ENCODE data around the gene ADCY10.

Gene ADCY10

GRCh38 chr1:167913895-167914496, at the start of gene ADCY10:
Gene ADCY10, minus strand, starts transcription at chr1:167914134. Its CDS starts 8,994 bp downstream, at chr1:167905140.
- no peak for DNase-seq (ENCODE audit: low read depth, low spot score)
- Histone ChIP-seq H3K36me3 (ENCODE audit: insufficient read depth, low read length) (no peaks in the 10 kb centered on the region; the same call in 1 of the 2 replicates), H3K9ac (ENCODE audit: insufficient read length) (no peak within 1 kb of the TSS), H3K27ac (no peak within 1 kb of the TSS), H3K9me3 (ENCODE audit: low read depth, low read length) (no peaks in the 10 kb centered on the region; the same call in 1 of the 2 replicates), H3K4me3 (no peak within 1 kb of the TSS)
- TF ChIP-seq FOXP2 (optimal IDR thresholded peaks at IDR 0.05; ENCODE audit: control extremely low read depth, extremely low read length, insufficient read depth) = no peak
- no peak for TF ChIP-seq POLR2AphosphoS5 (IDR thresholded peaks at IDR 0.05; ENCODE audit: borderline replicate concordance, low read depth, low read length)
- no peak for TF ChIP-seq EZH2 (IDR thresholded peaks at IDR 0.05)

- peaks cover 43% of the 10 kb centered on the region for H3K36me3 ChIP-seq (ENCODE audit: insufficient read depth, low read length)
- TF ChIP-seq POLR2AphosphoS5 (IDR thresholded peaks at IDR 0.05; ENCODE audit: borderline replicate concordance, low read depth, low read length) = no peak
- no peak for TF ChIP-seq FOXP2 (optimal IDR thresholded peaks at IDR 0.05; ENCODE audit: control extremely low read depth, extremely low read length, insufficient read depth)
- no peak for TF ChIP-seq EZH2 (IDR thresholded peaks at IDR 0.05)
- no peaks in the 10 kb centered on the region; the same call in 1 of the 2 replicates for H3K9me3 ChIP-seq (ENCODE audit: low read depth, low read length)
- DNase-seq (ENCODE audit: low read depth, low spot score) = no peak
- no peak overlapping the region for H3K4me3 ChIP-seq
- H3K9ac ChIP-seq (ENCODE audit: insufficient read length) = no peak overlapping the region
- H3K27ac ChIP-seq = no peak overlapping the region
Observed at GRCh38 chr1:167957710-167958109, 43.8 kb upstream of the ADCY10 start.

GRCh38 chr1:167955915-167956314, 42.0 kb upstream of the ADCY10 start:
- TF ChIP-seq EZH2 (IDR thresholded peaks at IDR 0.05) (no peak), FOXP2 (optimal IDR thresholded peaks at IDR 0.05; ENCODE audit: control extremely low read depth, extremely low read length, insufficient read depth) (no peak), POLR2AphosphoS5 (IDR thresholded peaks at IDR 0.05; ENCODE audit: borderline replicate concordance, low read depth, low read length) (no peak)
- no peaks in the 10 kb centered on the region; the same call in 1 of the 2 replicates for H3K9me3 ChIP-seq (ENCODE audit: low read depth, low read length)
- no peak for DNase-seq (ENCODE audit: low read depth, low spot score)
- H3K27ac ChIP-seq = no peak overlapping the region
- H3K4me3 ChIP-seq = no peak overlapping the region
- peaks cover 40% of the 10 kb centered on the region for H3K36me3 ChIP-seq (ENCODE audit: insufficient read depth, low read length)
- H3K9ac ChIP-seq (ENCODE audit: insufficient read length) = no peak overlapping the region

- no peak overlapping the region for H3K4me3 ChIP-seq
- no peak for DNase-seq (ENCODE audit: low read depth, low spot score)
- H3K36me3 ChIP-seq (ENCODE audit: insufficient read depth, low read length) = peaks cover 23% of the 10 kb centered on the region
- TF ChIP-seq FOXP2 (optimal IDR thresholded peaks at IDR 0.05; ENCODE audit: control extremely low read depth, extremely low read length, insufficient read depth) = no peak
- no peak for TF ChIP-seq EZH2 (IDR thresholded peaks at IDR 0.05)
- TF ChIP-seq POLR2AphosphoS5 (IDR thresholded peaks at IDR 0.05; ENCODE audit: borderline replicate concordance, low read depth, low read length) = no peak
- H3K27ac ChIP-seq = no peak overlapping the region
- H3K9me3 ChIP-seq (ENCODE audit: low read depth, low read length) = no peaks in the 10 kb centered on the region
- H3K9ac ChIP-seq (ENCODE audit: insufficient read length) = no peak overlapping the region
Observed at GRCh38 chr1:167950569-167950968, 36.6 kb upstream of the ADCY10 start.

GRCh38 chr1:167949785-167950184, 35.9 kb upstream of the ADCY10 start:
- no peak for TF ChIP-seq FOXP2 (optimal IDR thresholded peaks at IDR 0.05; ENCODE audit: control extremely low read depth, extremely low read length, insufficient read depth)
- no peak for TF ChIP-seq EZH2 (IDR thresholded peaks at IDR 0.05)
- TF ChIP-seq POLR2AphosphoS5 (IDR thresholded peaks at IDR 0.05; ENCODE audit: borderline replicate concordance, low read depth, low read length) = no peak
- H3K4me3 ChIP-seq = no peak overlapping the region
- H3K36me3 ChIP-seq (ENCODE audit: insufficient read depth, low read length) = peaks cover 15% of the 10 kb centered on the region

GRCh38 chr1:167947733-167948132, 33.8 kb upstream of the ADCY10 start:
- DNase-seq (ENCODE audit: low read depth, low spot score) = no peak
- H3K4me3 ChIP-seq = no peak overlapping the region
- H3K27ac ChIP-seq = no peak overlapping the region
- TF ChIP-seq FOXP2 (optimal IDR thresholded peaks at IDR 0.05; ENCODE audit: control extremely low read depth, extremely low read length, insufficient read depth) = no peak
- TF ChIP-seq EZH2 (IDR thresholded peaks at IDR 0.05) = no peak
- TF ChIP-seq POLR2AphosphoS5 (IDR thresholded peaks at IDR 0.05; ENCODE audit: borderline replicate concordance, low read depth, low read length) = no peak
- H3K36me3 ChIP-seq (ENCODE audit: insufficient read depth, low read length) = peaks cover 5% of the 10 kb centered on the region
- H3K9me3 ChIP-seq (ENCODE audit: low read depth, low read length) = no peaks in the 10 kb centered on the region
- no peak overlapping the region for H3K9ac ChIP-seq (ENCODE audit: insufficient read length)

More at GRCh38 chr1:167949785-167950184, 35.9 kb upstream of the ADCY10 start:
- no peak overlapping the region for H3K27ac ChIP-seq
- H3K9ac ChIP-seq (ENCODE audit: insufficient read length) = no peak overlapping the region
- no peaks in the 10 kb centered on the region for H3K9me3 ChIP-seq (ENCODE audit: low read depth, low read length)
- DNase-seq (ENCODE audit: low read depth, low spot score) = no peak

- Histone ChIP-seq H3K27ac (no peak overlapping the region), H3K9ac (ENCODE audit: insufficient read length) (no peak overlapping the region), H3K36me3 (ENCODE audit: insufficient read depth, low read length) (peaks cover 7% of the 10 kb centered on the region; the same call in 1 of the 2 replicates), H3K9me3 (ENCODE audit: low read depth, low read length) (no peaks in the 10 kb centered on the region), H3K4me3 (no peak overlapping the region)
- TF ChIP-seq FOXP2 (optimal IDR thresholded peaks at IDR 0.05; ENCODE audit: control extremely low read depth, extremely low read length, insufficient read depth) (no peak), EZH2 (IDR thresholded peaks at IDR 0.05) (no peak), POLR2AphosphoS5 (IDR thresholded peaks at IDR 0.05; ENCODE audit: borderline replicate concordance, low read depth, low read length) (no peak)
- DNase-seq (ENCODE audit: low read depth, low spot score) = no peak
Observed at GRCh38 chr1:167943541-167943940, 29.6 kb upstream of the ADCY10 start.

- Histone ChIP-seq H3K9me3 (ENCODE audit: low read depth, low read length) (no peaks in the 10 kb centered on the region), H3K4me3 (no peak overlapping the region), H3K36me3 (ENCODE audit: insufficient read depth, low read length) (peaks cover 7% of the 10 kb centered on the region; the same call in 1 of the 2 replicates), H3K9ac (ENCODE audit: insufficient read length) (no peak overlapping the region), H3K27ac (no peak overlapping the region)
- TF ChIP-seq POLR2AphosphoS5 (IDR thresholded peaks at IDR 0.05; ENCODE audit: borderline replicate concordance, low read depth, low read length) (no peak), EZH2 (IDR thresholded peaks at IDR 0.05) (no peak), FOXP2 (optimal IDR thresholded peaks at IDR 0.05; ENCODE audit: control extremely low read depth, extremely low read length, insufficient read depth) (no peak)
- DNase-seq (ENCODE audit: low read depth, low spot score) = no peak
Observed at GRCh38 chr1:167940264-167940663, 26.3 kb upstream of the ADCY10 start.
